HT1080 (cell line): Measurements from ENCODE around the gene TSPAN13. TPM values are rescaled to one million over a fixed set of nuclear protein-coding genes. Genes with fewer than 3 reads are reported as not detected.

Source experiments
- DNase-seq: peaks from one replicate; pipeline ENCODE4 v3.0.0-alpha.2; 2015; ENCODE audit warnings: low read depth
- total RNA-seq: library from RNA; depleted of rRNA; stranded (reverse); fragments of >200 nt; shearing (Covaris generic); gene quantifications from 2 replicates; pipeline ENCODE4 v1.2.3, GENCODE V29; 2014; rRNA removed

Gene TSPAN13
- total RNA-seq, 1 experiment from 2014 or later = 0.26 TPM

DNA sequence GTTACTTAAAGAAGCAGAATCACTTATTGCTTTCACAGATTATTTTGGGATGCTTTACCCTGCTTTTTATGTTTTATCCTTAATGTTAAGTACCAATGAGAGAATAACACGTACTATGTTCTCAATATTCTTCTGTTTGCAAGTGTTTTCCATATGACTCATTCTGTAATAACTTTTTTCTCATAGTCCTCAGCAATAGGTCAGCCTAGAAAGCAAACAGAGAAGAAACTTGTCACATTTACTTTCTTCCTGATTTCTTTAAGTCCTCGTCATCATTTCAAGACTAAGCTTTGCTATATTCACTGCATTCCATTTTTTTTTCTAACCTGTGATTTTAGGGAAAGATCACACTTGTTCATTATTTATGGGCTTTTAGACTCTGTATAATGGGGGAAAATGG lies 58.0 kb downstream of the TSPAN13 start:
- peak; percentile 52 for DNase-seq

DNA sequence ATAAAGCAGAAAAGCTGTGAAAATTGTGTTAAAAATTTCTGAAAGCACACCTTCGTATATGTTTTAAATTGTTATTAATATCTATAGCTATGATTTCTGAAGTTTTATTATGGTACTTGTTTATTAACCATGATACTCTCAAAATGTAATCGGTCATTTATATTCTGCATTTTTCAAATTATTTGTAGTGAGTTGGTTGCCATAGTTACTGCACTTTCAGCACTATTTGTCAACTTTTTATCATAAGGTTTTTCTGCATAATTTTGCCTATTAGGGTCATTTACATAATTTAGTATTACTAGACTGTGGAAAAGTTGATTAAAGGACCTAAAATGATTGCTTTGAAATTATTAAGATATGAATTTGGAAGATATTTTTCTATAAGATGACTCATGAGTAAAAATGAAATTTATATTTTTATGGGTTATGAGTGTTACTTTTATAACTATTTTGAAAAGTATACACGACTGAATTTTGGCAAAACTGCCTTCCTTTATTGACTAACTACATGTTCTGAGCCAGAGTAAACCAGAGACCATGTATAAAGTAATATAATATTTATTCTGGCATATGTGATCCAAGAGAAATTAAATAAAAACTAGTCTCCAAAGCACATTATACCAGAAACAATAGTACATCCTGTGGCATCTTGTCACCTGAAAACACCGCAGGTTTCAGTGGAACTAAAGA lies 59.1 kb downstream of the TSPAN13 start:
- no peak for DNase-seq

DNA sequence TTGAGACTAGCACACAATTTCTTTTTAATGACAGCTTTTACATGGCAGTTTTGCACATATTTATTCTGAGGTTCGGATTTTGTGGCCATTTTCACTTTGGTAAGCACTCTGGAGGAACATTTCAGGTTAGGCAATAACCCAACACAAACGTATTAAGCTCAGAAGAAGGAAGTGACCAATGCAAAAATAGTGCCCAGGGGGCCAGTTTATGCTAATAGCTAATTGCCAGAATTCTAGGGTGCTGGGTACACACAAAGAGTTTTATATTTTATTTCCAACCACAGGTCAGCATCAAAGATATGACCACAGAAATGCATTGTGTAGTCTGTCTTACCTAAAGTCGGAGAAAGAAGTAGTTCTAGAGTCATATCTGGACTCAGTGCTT lies 59.7 kb downstream of the TSPAN13 start:
- DNase-seq = no peak

DNA sequence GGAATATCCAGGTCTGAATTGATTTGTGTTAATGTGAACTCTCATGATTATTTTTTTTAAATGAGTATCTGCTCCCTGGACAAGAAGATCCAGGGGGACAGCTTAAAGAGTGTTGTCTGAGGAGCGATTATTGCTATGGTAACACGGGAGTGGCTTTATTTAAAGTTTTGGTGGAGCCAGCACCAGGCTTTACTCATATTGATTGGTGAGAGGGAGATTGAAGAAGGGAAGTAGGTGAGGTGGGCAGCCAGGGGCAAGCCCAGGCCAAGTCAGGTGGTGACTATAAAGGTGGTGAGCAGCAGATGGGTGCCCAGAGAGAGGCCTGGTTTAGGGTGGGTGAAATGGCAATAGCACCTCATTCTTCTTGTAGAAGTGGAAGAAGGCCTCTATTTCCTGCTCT lies 61.4 kb downstream of the TSPAN13 start:
- DNase-seq = no peak

DNA sequence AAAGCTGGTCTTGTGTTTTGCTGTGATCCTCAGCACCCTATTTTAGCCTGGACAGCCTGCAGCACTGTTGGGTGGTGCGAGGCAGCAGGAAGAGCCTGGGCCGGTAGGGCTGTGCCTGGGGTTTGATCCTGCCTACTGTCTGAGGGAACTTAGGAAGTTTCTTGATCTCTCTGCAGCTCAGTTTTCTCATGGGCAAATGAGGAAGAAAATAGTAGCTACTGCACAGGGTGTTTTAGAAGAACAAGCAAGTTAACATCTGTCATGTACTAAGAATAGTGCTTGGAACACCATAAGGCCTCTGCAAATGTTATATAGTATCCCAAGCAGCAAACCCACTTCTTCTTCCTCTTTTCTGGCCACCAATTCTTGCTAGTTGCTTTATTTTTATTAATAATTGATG lies 63.3 kb downstream of the TSPAN13 start:
- no peak for DNase-seq

- peak; percentile 73 for DNase-seq
Observed at GRCh38 chr7:16817536-16817935, 64.0 kb downstream of the TSPAN13 start.

DNA sequence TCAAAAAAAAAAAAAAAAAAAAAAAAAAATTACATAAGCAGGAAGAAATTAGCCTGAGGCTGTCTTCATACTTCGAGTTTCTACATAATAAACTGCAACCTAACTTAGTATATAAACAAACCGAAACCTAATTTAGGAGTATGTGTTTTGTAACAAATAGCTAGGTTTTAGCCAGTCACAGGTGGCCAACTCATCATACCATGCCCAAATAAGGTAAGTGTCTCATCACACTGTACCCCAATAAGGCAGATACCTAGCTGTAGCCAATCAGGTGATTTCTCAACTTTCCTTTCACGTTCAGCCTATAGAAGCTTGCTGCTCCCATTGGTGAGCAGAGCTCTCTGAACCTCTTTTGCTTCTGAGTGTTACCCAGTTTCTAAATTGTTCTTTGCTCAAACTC lies 65.2 kb downstream of the TSPAN13 start:
- no peak for DNase-seq

DNA sequence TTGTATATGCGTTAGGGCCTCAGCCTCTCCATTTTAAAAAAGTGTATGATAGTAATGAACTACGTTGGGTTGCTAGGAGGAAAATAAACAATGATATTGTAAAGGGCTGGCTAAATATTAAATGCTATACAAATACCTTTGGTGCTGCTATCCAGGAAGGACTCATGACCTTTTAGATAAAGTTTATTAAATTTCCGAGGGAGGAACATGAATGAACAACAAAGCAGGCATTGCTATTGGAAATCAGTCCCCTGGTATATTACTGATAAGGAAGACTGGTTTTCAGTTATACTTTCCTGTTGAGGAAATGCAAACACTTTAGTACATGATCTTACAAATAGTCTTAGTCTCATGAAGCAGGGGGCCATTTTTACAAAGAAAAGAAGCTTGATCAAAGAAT lies 68.5 kb downstream of the TSPAN13 start:
- DNase-seq = no peak

- no peak for DNase-seq
Observed at GRCh38 chr7:16826060-16826459, 72.5 kb downstream of the TSPAN13 start.

DNA sequence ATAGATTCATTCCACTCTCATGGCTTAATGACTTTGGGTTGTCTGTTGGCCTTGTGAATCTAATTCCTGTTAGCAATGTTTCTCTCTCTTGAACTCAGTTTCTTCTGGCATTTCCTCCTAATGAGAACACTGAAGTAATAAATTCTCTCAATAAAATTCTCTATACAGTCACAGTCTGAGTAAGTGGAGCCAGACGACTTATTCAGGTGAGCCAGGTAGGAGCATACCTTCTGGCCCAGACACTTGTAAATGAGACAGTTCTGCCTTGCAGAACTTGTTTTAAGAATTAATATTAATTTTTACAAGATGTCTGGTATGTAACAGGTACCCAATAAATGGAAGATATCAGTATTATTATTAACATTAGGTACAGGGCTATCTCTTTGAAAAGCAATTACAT lies 79.8 kb downstream of the TSPAN13 start:
- no peak for DNase-seq

Other genes starting within 250 kb of the TSPAN13 start
- gene LRRC72, start 226.9 kb upstream of the TSPAN13 start, total RNA-seq = not detected in 2 replicates
- gene ANKMY2, start 108.0 kb upstream of the TSPAN13 start, total RNA-seq = 17.8 and 25.4 TPM in 2 replicates
- 120 and 128 TPM in 2 replicates for gene BZW2, start 107.6 kb upstream of the TSPAN13 start, total RNA-seq
- not detected in 2 replicates for gene AGR2, start 51.2 kb downstream of the TSPAN13 start, total RNA-seq
- gene AGR3, start 128.2 kb downstream of the TSPAN13 start, total RNA-seq = not detected in 2 replicates